DND-41 (cell line): ENCODE results near the gene EPN1.
"Not testable (repeated sequence)": the region's sequence is repeated elsewhere in the genome, so short reads cannot be mapped to it uniquely, and the experiment has no call there.

Source experiments
- ATAC-seq: fragments of 200-7000 bp; cut with Tn5 transposase; 3 replicates; pipeline ENCODE4 v1.9.1; 2021; ENCODE audit warnings: low read depth; ENCODE audit not compliant: insufficient read depth
- DNase-seq: peaks from one replicate; pipeline ENCODE4 v3.0.0-alpha.2; 2020
- H2AFZ ChIP-seq: 2 replicates; pipeline ENCODE4 v1.6.0; 2012; ENCODE audit warnings: low read depth, low read length
- H3K27ac ChIP-seq: 2 replicates; pipeline ENCODE4 v1.5.1; 2012; ENCODE audit warnings: low read length, inconsistent platforms
- H3K27me3 ChIP-seq: fragments of 200-600 bp; sonication (generic); 2 replicates; pipeline ENCODE4 v1.6.0; 2012; ENCODE audit warnings: low read length, mild to moderate bottlenecking, inconsistent platforms; ENCODE audit not compliant: insufficient read depth, poor library complexity
- H3K36me3 ChIP-seq: 2 replicates; pipeline ENCODE4 v1.5.1; 2012; ENCODE audit warnings: low read length, inconsistent platforms; ENCODE audit not compliant: insufficient read depth
- H3K4me1 ChIP-seq: 2 replicates; pipeline ENCODE4 v1.5.1; 2012; ENCODE audit warnings: mild to moderate bottlenecking, low read length; ENCODE audit not compliant: insufficient read depth
- H3K4me2 ChIP-seq: 2 replicates; pipeline ENCODE4 v1.6.0; 2012; ENCODE audit warnings: mild to moderate bottlenecking, moderate library complexity, low read length, inconsistent platforms; ENCODE audit not compliant: insufficient read depth
- H3K4me3 ChIP-seq, 2 experiments: fragments of 200-600 bp in 1 of 2; shearing (Covaris generic) in 1 of 2; 2 replicates each; pipeline ENCODE4 v1.5.1; 2012 to 2016; ENCODE audit warnings: inconsistent platforms in 2 of 2, low read length in 2 of 2, mild to moderate bottlenecking in 2 of 2, low read depth in 1 of 2, moderate library complexity in 1 of 2
- H3K79me2 ChIP-seq: 2 replicates; pipeline ENCODE4 v1.6.0; 2012; ENCODE audit warnings: low read length, inconsistent platforms; ENCODE audit not compliant: insufficient read depth
- H3K9ac ChIP-seq: 2 replicates; pipeline ENCODE4 v1.6.0; 2012; ENCODE audit warnings: low read depth, mild to moderate bottlenecking, inconsistent platforms, low read length, moderate library complexity
- H3K9me3 ChIP-seq: 2 replicates; pipeline ENCODE4 v1.5.1; 2012; ENCODE audit warnings: low read length, moderate library complexity, mild to moderate bottlenecking, inconsistent platforms; ENCODE audit not compliant: insufficient read depth, severe bottlenecking
- H4K20me1 ChIP-seq: 2 replicates; pipeline ENCODE4 v1.6.0; 2012; ENCODE audit warnings: low read length; ENCODE audit not compliant: insufficient read depth
- EZH2 ChIP-seq: IDR thresholded peaks from 3 replicates; pipeline ENCODE4 v1.6.1; 2012; ENCODE audit warnings: borderline replicate concordance, low read depth, mild to moderate bottlenecking, moderate library complexity, low read length, inconsistent platforms; ENCODE audit not compliant: severe bottlenecking
- TF ChIP-seq, protein P1 (sequence below): IDR thresholded peaks from 2 replicates; pipeline ENCODE4 v1.5.1; 2012; ENCODE audit warnings: borderline replicate concordance, low read length, moderate library complexity, mild to moderate bottlenecking; ENCODE audit not compliant: poor library complexity, severe bottlenecking; ENCODE audit errors: extremely low read depth

The EPN1 gene

DNA sequence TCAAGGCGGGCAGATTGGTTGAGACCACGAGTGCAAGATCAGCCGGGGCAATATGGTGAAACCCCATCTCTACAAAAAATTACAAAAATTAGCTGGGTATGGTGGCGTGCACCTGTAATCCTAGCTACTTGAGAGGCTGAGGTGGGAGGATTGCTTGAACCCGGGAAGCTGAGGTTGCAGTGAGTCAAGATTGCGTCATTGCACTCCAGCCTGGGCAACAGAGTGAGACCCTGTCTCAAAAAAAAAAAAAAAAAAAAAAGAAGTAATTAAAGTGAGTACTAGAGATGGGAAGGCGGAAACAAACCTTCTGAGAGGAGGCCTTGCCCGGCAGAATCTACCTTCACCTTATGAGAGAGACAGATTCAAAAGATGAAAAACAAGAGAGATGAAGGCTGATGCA is 48.5 kb downstream of the EPN1 start:
- H3K4me2 ChIP-seq, result no peak overlapping the region
- H3K27me3 ChIP-seq, result no peaks in the 10 kb centered on the region
- H3K36me3 ChIP-seq, result no peaks in the 10 kb centered on the region
- H4K20me1 ChIP-seq, result no peaks in the 10 kb centered on the region
- no peak overlapping the region for H3K9ac ChIP-seq
- no peaks in the 10 kb centered on the region for H3K79me2 ChIP-seq
- no peak for ATAC-seq
- H3K27ac ChIP-seq, result no peak overlapping the region
- no peak for DNase-seq
- no peak for TF ChIP-seq EZH2
- TF ChIP-seq, protein P1, sequence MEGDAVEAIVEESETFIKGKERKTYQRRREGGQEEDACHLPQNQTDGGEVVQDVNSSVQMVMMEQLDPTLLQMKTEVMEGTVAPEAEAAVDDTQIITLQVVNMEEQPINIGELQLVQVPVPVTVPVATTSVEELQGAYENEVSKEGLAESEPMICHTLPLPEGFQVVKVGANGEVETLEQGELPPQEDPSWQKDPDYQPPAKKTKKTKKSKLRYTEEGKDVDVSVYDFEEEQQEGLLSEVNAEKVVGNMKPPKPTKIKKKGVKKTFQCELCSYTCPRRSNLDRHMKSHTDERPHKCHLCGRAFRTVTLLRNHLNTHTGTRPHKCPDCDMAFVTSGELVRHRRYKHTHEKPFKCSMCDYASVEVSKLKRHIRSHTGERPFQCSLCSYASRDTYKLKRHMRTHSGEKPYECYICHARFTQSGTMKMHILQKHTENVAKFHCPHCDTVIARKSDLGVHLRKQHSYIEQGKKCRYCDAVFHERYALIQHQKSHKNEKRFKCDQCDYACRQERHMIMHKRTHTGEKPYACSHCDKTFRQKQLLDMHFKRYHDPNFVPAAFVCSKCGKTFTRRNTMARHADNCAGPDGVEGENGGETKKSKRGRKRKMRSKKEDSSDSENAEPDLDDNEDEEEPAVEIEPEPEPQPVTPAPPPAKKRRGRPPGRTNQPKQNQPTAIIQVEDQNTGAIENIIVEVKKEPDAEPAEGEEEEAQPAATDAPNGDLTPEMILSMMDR, result no peak
- H3K4me1 ChIP-seq, result no peaks in the 10 kb centered on the region
- peaks cover 11% of the 10 kb centered on the region for H3K9me3 ChIP-seq
- H3K4me3 ChIP-seq, result no peak overlapping the region
- H2AFZ ChIP-seq, result no peak overlapping the region

DNA sequence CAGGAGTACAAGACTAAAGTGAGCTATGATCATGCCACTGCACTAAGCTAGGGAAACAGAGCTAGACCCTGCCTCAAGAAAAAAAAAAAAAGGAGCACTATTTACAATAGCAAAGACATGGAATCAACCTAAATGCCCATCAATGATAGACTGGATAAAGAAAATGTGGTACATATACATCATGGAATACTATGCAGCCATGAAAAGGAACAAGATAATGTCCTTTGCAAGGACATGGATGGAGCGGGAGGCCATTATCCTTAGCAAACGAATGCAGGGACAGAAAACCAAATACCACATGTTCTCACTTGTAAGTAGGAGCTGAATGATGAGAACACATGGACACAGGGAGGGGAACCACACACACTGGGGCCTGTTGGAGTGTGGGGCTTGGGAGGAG is 55.4 kb downstream of the EPN1 start:
- H4K20me1 ChIP-seq, H3K9me3 ChIP-seq, ATAC-seq, H3K27me3 ChIP-seq, H3K27ac ChIP-seq, H3K4me3 ChIP-seq, DNase-seq, H2AFZ ChIP-seq, H3K4me2 ChIP-seq, H3K79me2 ChIP-seq, H3K4me1 ChIP-seq, H3K36me3 ChIP-seq, H3K9ac ChIP-seq: not testable (repeated sequence)

DNA sequence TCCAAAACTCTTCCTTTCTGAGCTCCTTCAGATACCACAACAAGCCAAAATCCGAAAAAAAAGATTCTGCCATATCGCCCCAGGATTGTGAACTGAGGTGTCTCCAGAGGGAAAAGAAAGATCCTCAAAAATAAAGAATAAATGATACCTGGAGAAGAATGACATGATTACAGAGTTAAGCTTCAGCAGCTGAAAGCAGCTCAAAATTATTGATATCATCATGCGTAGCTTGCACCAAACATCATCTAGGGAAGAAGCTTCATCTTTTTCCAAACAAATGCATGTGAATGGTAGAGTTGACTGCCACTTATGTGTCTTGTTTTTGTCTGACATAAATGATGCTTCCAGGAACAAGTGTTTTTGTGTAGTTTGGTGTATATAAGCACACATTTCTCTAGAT is 63.3 kb downstream of the EPN1 start, which contains the start of gene NLRP9:
Gene NLRP9 (minus strand): TSS at position 101 of the 400 bp plus-strand sequence. CDS start 28 bp downstream, at position 73.
- no peak for ATAC-seq
- H3K9me3 ChIP-seq, result no peaks in the 10 kb centered on the region
- H2AFZ ChIP-seq, result no peak within 1 kb of the TSS
- no peaks in the 10 kb centered on the region for H3K4me1 ChIP-seq
- no peak within 1 kb of the TSS for H3K4me3 ChIP-seq
- no peaks in the 10 kb centered on the region for H4K20me1 ChIP-seq
- TF ChIP-seq, protein P1, result no peak
- TF ChIP-seq EZH2, result no peak
- no peak within 1 kb of the TSS for H3K9ac ChIP-seq
- H3K79me2 ChIP-seq, result no peaks in the 10 kb centered on the region
- DNase-seq, result no peak
- H3K36me3 ChIP-seq, result no peaks in the 10 kb centered on the region
- H3K27me3 ChIP-seq, result no peaks in the 10 kb centered on the region
- no peak within 1 kb of the TSS for H3K4me2 ChIP-seq
- no peak within 1 kb of the TSS for H3K27ac ChIP-seq

DNA sequence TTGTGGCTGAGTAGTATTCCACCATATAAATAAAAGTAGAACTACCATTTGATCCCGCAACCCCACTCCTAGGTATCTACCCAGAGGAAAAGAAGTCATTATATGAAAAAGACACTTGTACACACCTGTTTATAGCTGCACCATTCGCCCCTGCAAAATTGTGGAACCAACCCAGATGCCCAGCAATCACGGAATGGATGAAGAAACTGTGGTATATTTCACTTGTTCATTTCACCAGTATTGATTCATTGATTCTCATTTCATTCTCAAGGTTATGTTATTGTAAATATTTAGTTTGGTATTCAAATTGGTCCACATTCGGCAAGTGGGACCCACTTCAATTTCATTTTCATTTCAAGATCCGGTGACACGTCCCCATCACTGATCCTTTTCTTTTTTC is 75.7 kb downstream of the EPN1 start:
- no peak for DNase-seq
- Histone ChIP-seq H3K79me2 (no peaks in the 10 kb centered on the region), H4K20me1 (no peaks in the 10 kb centered on the region), H3K27me3 (no peaks in the 10 kb centered on the region), H3K9ac (no peak overlapping the region), H3K4me2 (no peak overlapping the region), H3K4me3 (no peak overlapping the region), H3K4me1 (no peaks in the 10 kb centered on the region), H3K27ac (no peak overlapping the region), H3K36me3 (no peaks in the 10 kb centered on the region), H2AFZ (no peak overlapping the region), H3K9me3 (no peaks in the 10 kb centered on the region)
- TF ChIP-seq, protein P1, result no peak
- no peak for TF ChIP-seq EZH2
- ATAC-seq, result no peak
